HCT116 (cell line): Measurements from ENCODE around the gene TRIM38. TPM values are rescaled to one million over a fixed set of nuclear protein-coding genes. Genes with fewer than 3 reads are reported as not detected.

Experiments used
- ATAC-seq: fragments of 200-7000 bp; cut with Tn5 transposase; 2 replicates; pipeline ENCODE4 v1.9.1; 2020; ENCODE audit warnings: mild to moderate bottlenecking, moderate library complexity
- BruUV-seq: library from RNA; stranded (reverse); fragments of 400-500 nt; replicated peaks from 2 replicates; lab custom pipeline; 2021; lab: Mats Ljungman, UMichigan
- CTCF ChIA-PET: fragments of 300-600 bp; sonication (Branson Sonifier 250); formaldehyde crosslinking; loops from one replicate; lab custom pipeline; 2021; ENCODE audit warnings: antibody characterized with exemption; lab: Charles Lee
- POLR2A ChIA-PET: fragments of 300-600, 350-600 bp; sonication (Branson Sonifier 250); formaldehyde crosslinking; loops from one replicate; lab custom pipeline; 2021; ENCODE audit warnings: antibody characterized with exemption; lab: Charles Lee
- RAD21 ChIA-PET, 2 experiments: fragments of 300-600 bp; sonication (Branson Sonifier 250); formaldehyde crosslinking; loops; one replicate each; lab custom pipeline; 2023; ENCODE audit warnings: low total read pairs in 2 of 2; ENCODE audit not compliant: uncharacterized antibody in 2 of 2, unreplicated experiment in 2 of 2, low non-redundant PET in 1 of 2; lab: Charles Lee
- DNase-seq: peaks from one replicate; pipeline ENCODE4 v3.0.0-alpha.2; 2010; ENCODE audit warnings: low read depth, low spot score
- H2AFZ ChIP-seq: fragments of 200-600 bp; shearing (Covaris generic), sonication (generic); 2 replicates; pipeline ENCODE4 v1.6.1; 2017; ENCODE audit warnings: low read depth, mixed run types, mixed read lengths, antibody characterized with exemption, low read length; ENCODE audit not compliant: poor library complexity, severe bottlenecking
- H3K27ac ChIP-seq: 2 replicates; pipeline ENCODE4 v1.5.1; 2012; ENCODE audit warnings: low read depth, low read length
- H3K27me3 ChIP-seq: fragments of 200-600 bp; sonication (generic); 2 replicates; pipeline ENCODE4 v1.6.1; 2016; ENCODE audit warnings: mixed run types, low read length, mixed read lengths; ENCODE audit not compliant: insufficient read depth
- H3K36me3 ChIP-seq, 2 experiments: fragments of 200-500 bp in 1 of 2; fragments of 200-600 bp in 1 of 2; sonication (Bioruptor generic) in 1 of 2; sonication (generic) in 1 of 2; 2 replicates each; pipeline versions ENCODE4 v1.5.1 to v1.6.1; 2014 to 2016; ENCODE audit warnings: low read length in 2 of 2, inconsistent platforms in 1 of 2, mixed read lengths in 1 of 2, mixed run types in 1 of 2; ENCODE audit not compliant: insufficient read depth in 2 of 2, control insufficient read depth in 1 of 2
- H3K4me1 ChIP-seq, 2 experiments: fragments of 200-600 bp in 1 of 2; sonication (generic) in 1 of 2; 2 replicates each; pipeline versions ENCODE4 v1.5.1 to v1.6.1; 2012 to 2017; ENCODE audit warnings: low read length in 2 of 2, inconsistent platforms in 1 of 2, mild to moderate bottlenecking in 1 of 2, mixed read lengths in 1 of 2, mixed run types in 1 of 2, moderate library complexity in 1 of 2; ENCODE audit not compliant: insufficient read depth in 2 of 2, control insufficient read depth in 1 of 2
- H3K4me2 ChIP-seq: fragments of 200-600 bp; sonication (generic); 2 replicates; pipeline ENCODE4 v1.6.1; 2017; ENCODE audit warnings: mixed run types, low read length, mixed read lengths
- H3K4me3 ChIP-seq, 2 experiments: fragments of 200-600 bp in 1 of 2; sonication (generic) in 1 of 2; replicated peaks in 1 of 2; 2 replicates each; pipeline ENCODE4 v1.5.1; 2011 to 2016; ENCODE audit warnings: low read length in 2 of 2, control low read depth in 1 of 2, low read depth in 1 of 2, mild to moderate bottlenecking in 1 of 2, mixed read lengths in 1 of 2, mixed run types in 1 of 2
- H3K79me2 ChIP-seq: fragments of 200-600 bp; sonication (generic); 2 replicates; pipeline ENCODE4 v1.6.1; 2017; ENCODE audit warnings: mild to moderate bottlenecking, mixed run types, low read length, moderate library complexity, mixed read lengths; ENCODE audit not compliant: insufficient read depth
- H3K9ac ChIP-seq: fragments of 200-600 bp; sonication (generic); 2 replicates; pipeline ENCODE4 v1.6.1; 2016; ENCODE audit warnings: low read length, mixed read lengths
- H3K9me2 ChIP-seq: fragments of 200-600 bp; sonication (generic), shearing (Covaris generic); 2 replicates; pipeline ENCODE4 v1.6.1; 2017; ENCODE audit warnings: mixed run types, mild to moderate bottlenecking, moderate library complexity; ENCODE audit not compliant: insufficient read depth
- H3K9me3 ChIP-seq, 2 experiments: fragments of 200-500 bp in 1 of 2; fragments of 200-600 bp in 1 of 2; sonication (Bioruptor generic) in 1 of 2; sonication (generic) in 1 of 2; 2 replicates each; pipeline ENCODE4 v1.6.1; 2014 to 2017; ENCODE audit warnings: low read length in 2 of 2, mixed read lengths in 2 of 2, inconsistent platforms in 1 of 2, low read depth in 1 of 2, mild to moderate bottlenecking in 1 of 2, mixed run types in 1 of 2, moderate library complexity in 1 of 2; ENCODE audit not compliant: control insufficient read depth in 1 of 2, insufficient read depth in 1 of 2
- H4K20me1 ChIP-seq: fragments of 200-600 bp; sonication (generic), shearing (Covaris generic); 2 replicates; pipeline ENCODE4 v1.6.1; 2017; ENCODE audit warnings: mixed run types, mild to moderate bottlenecking, moderate library complexity; ENCODE audit not compliant: insufficient read depth
- CBX3 ChIP-seq: IDR thresholded peaks from 2 replicates; pipeline ENCODE4 v1.6.1; 2012; ENCODE audit warnings: low read depth
- CEBPB ChIP-seq: IDR thresholded peaks from 2 replicates; pipeline ENCODE4 v1.6.1; 2012; ENCODE audit warnings: low read depth
- EGR1 ChIP-seq: IDR thresholded peaks from 2 replicates; pipeline ENCODE4 v1.6.1; 2012; ENCODE audit warnings: low read depth
- EZH2 ChIP-seq: fragments of 200-600 bp; sonication (generic); IDR thresholded peaks from 2 replicates; pipeline ENCODE4 v1.6.1; 2017; ENCODE audit warnings: antibody characterized with exemption, mixed run types
- POLR2A ChIP-seq: IDR thresholded peaks from 2 replicates; pipeline ENCODE4 v1.7.0; 2011; ENCODE audit warnings: borderline replicate concordance; ENCODE audit not compliant: insufficient read depth, insufficient read length; ENCODE audit errors: extremely low read depth
- SIN3A ChIP-seq: IDR thresholded peaks from 2 replicates; pipeline ENCODE4 v1.6.1; 2012; ENCODE audit warnings: low read depth
- SP1 ChIP-seq: IDR thresholded peaks from 2 replicates; pipeline ENCODE4 v1.6.1; 2012; ENCODE audit warnings: low read depth
- TCF7L2 ChIP-seq: IDR thresholded peaks from 2 replicates; pipeline ENCODE4 v1.7.0; 2011; ENCODE audit warnings: borderline replicate concordance, inconsistent platforms; ENCODE audit not compliant: insufficient read depth, insufficient read length; ENCODE audit errors: extremely low read depth
- intact Hi-C: fragments of 100-400 bp; cut with micrococcal nuclease; formaldehyde crosslinking; loops from 2 replicates; pipeline ENCODE4 v1.10.0; 2022
- total RNA-seq: library from RNA; stranded (reverse); gene quantifications from one replicate; pipeline ENCODE4 v1.2.1, GENCODE V29; 2021; ENCODE audit not compliant: unreplicated experiment
- TF ChIP-seq, protein P1 (sequence below): IDR thresholded peaks from 2 replicates; pipeline ENCODE4 v1.6.1; 2012
- TF ChIP-seq, protein P2 (sequence below): IDR thresholded peaks from 2 replicates; pipeline ENCODE4 v1.6.1; 2012; ENCODE audit warnings: low read depth
- TF ChIP-seq, protein P3 (sequence below): IDR thresholded peaks from 2 replicates; pipeline ENCODE4 v1.6.1; 2012

Gene TRIM38
- total RNA-seq, 1 experiment from 2014 or later: 9.6 TPM

DNA sequence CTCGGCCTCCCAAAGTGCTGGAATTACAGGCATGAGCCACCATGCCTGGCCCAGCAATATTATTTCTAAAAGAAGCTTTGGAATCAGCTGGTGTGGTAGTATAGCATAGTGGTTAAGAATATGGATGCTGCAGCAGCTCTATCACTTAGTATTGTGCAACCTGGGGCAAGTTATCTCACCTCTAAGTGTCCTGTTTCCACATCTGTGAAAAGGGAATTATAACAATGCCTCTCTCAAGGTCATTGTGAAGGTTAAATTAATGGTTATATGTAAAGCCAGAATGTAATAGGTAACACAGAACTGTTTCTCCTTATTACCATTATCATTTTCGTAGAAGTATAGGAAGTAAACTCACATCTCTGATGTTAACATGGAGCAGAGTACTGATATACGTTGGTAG lies 46.3 kb upstream of the TRIM38 start:
- Histone ChIP-seq H3K27me3 (no peaks in the 10 kb centered on the region), H3K9ac (no peak overlapping the region), H3K79me2 (no peaks in the 10 kb centered on the region)
- no TSS peak for BruUV-seq
- ATAC-seq: no peak
- POLR2A ChIA-PET: no interaction called here
- no peak for TF ChIP-seq CBX3
- no peak for TF ChIP-seq EZH2
- TF ChIP-seq POLR2A: no peak
- TF ChIP-seq, protein P1, sequence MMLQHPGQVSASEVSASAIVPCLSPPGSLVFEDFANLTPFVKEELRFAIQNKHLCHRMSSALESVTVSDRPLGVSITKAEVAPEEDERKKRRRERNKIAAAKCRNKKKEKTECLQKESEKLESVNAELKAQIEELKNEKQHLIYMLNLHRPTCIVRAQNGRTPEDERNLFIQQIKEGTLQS: no peak
- no peak for TF ChIP-seq SP1
- TF ChIP-seq EGR1: no peak
- TF ChIP-seq, protein P2, sequence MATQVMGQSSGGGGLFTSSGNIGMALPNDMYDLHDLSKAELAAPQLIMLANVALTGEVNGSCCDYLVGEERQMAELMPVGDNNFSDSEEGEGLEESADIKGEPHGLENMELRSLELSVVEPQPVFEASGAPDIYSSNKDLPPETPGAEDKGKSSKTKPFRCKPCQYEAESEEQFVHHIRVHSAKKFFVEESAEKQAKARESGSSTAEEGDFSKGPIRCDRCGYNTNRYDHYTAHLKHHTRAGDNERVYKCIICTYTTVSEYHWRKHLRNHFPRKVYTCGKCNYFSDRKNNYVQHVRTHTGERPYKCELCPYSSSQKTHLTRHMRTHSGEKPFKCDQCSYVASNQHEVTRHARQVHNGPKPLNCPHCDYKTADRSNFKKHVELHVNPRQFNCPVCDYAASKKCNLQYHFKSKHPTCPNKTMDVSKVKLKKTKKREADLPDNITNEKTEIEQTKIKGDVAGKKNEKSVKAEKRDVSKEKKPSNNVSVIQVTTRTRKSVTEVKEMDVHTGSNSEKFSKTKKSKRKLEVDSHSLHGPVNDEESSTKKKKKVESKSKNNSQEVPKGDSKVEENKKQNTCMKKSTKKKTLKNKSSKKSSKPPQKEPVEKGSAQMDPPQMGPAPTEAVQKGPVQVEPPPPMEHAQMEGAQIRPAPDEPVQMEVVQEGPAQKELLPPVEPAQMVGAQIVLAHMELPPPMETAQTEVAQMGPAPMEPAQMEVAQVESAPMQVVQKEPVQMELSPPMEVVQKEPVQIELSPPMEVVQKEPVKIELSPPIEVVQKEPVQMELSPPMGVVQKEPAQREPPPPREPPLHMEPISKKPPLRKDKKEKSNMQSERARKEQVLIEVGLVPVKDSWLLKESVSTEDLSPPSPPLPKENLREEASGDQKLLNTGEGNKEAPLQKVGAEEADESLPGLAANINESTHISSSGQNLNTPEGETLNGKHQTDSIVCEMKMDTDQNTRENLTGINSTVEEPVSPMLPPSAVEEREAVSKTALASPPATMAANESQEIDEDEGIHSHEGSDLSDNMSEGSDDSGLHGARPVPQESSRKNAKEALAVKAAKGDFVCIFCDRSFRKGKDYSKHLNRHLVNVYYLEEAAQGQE: no peak
- TF ChIP-seq SIN3A: no peak
- no peak for TF ChIP-seq TCF7L2
- TF ChIP-seq, protein P3, sequence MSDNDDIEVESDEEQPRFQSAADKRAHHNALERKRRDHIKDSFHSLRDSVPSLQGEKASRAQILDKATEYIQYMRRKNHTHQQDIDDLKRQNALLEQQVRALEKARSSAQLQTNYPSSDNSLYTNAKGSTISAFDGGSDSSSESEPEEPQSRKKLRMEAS: no peak
- TF ChIP-seq CEBPB: no peak
- TF ChIP-seq, all 23 proteins: peak for 0
- ChIA-PET RAD21 (no interaction called here), CTCF (no interaction called here)
- Histone ChIP-seq H3K27ac (no peak overlapping the region), H2AFZ (no peak overlapping the region), H3K36me3 (no peaks in the 10 kb centered on the region), H3K4me2 (no peak overlapping the region), H3K9me2 (no peaks in the 10 kb centered on the region), H3K4me3 (no peak overlapping the region), H3K9me3 (no peaks in the 10 kb centered on the region), H4K20me1 (no peaks in the 10 kb centered on the region), H3K4me1 (no peaks in the 10 kb centered on the region)
- intact Hi-C loops: no loop called here
- DNase-seq: no peak
